H1 (cell line): ENCODE results near the gene KRTAP29-1. TPM values are rescaled to one million over a fixed set of nuclear protein-coding genes. Genes with fewer than 3 reads are reported as not detected.

Experiments used
- CTCF ChIA-PET: fragments of 300-600 bp; sonication (Branson Sonifier 250); formaldehyde crosslinking; loops from one replicate; lab custom pipeline; 2021; ENCODE audit not compliant: partially characterized antibody; lab: Charles Lee
- POLR2A ChIA-PET: fragments of 300-600 bp; sonication (Branson Sonifier 250); formaldehyde crosslinking; loops from one replicate; lab custom pipeline; 2021; ENCODE audit warnings: inconsistent platforms; ENCODE audit not compliant: partially characterized antibody; lab: Charles Lee
- DNase-seq, 2 experiments: peaks; one replicate each; pipeline versions ENCODE4 v3.0.0 to v3.0.0-alpha.2; 2010 to 2022; ENCODE audit warnings: low spot score in 2 of 2, low read depth in 1 of 2, mixed read lengths in 1 of 2
- FAIRE-seq: peaks from 2 replicates; lab custom pipeline; 2011; peaks lifted over from hg19 to GRCh38; lab: Jason Lieb, UNC
- H2AFZ ChIP-seq: 2 replicates; pipeline ENCODE4 v1.8.1; 2012; ENCODE audit warnings: low read length, inconsistent platforms
- H2AK5ac ChIP-seq: 2 replicates; pipeline ENCODE4 v1.6.1; 2013; ENCODE audit warnings: low read depth, low read length
- H2BK120ac ChIP-seq: replicated peaks from 2 replicates; pipeline ENCODE3; 2013; ENCODE audit warnings: low read depth, low read length, inconsistent platforms
- H2BK12ac ChIP-seq: 2 replicates; pipeline ENCODE4 v1.6.1; 2013; ENCODE audit warnings: low read depth, low read length
- H2BK15ac ChIP-seq: 2 replicates; pipeline ENCODE4 v1.6.1; 2013; ENCODE audit warnings: low read length
- H2BK20ac ChIP-seq: 2 replicates; pipeline ENCODE4 v1.6.1; 2013; ENCODE audit warnings: low read length
- H2BK5ac ChIP-seq: 2 replicates; pipeline ENCODE4 v1.6.1; 2013; ENCODE audit warnings: low read depth, low read length
- H3K14ac ChIP-seq: 2 replicates; pipeline ENCODE4 v1.6.1; 2013; ENCODE audit warnings: inconsistent platforms; ENCODE audit not compliant: insufficient read length
- H3K18ac ChIP-seq: 2 replicates; pipeline ENCODE4 v1.6.1; 2013; ENCODE audit warnings: low read length; ENCODE audit errors: extremely low read depth
- H3K23ac ChIP-seq: 2 replicates; pipeline ENCODE4 v1.6.1; 2013; ENCODE audit warnings: inconsistent platforms; ENCODE audit not compliant: insufficient read length
- H3K23me2 ChIP-seq: 2 replicates; pipeline ENCODE4 v1.6.1; 2013; ENCODE audit warnings: low read depth, low read length
- H3K27ac ChIP-seq: 2 replicates; pipeline ENCODE4 v1.6.1; 2011; ENCODE audit warnings: low read depth, low read length, inconsistent platforms
- H3K27me3 ChIP-seq, 4 experiments: replicated peaks in 1 of 4; 1 replicate in 1 of 4; 2 replicates in 3 of 4; pipeline versions ENCODE4 v1.6.1 to v1.8.1; 2011 to 2013; ENCODE audit warnings: low read length in 3 of 4, mild to moderate bottlenecking in 3 of 4, inconsistent platforms in 2 of 4, mixed read lengths in 2 of 4, moderate library complexity in 1 of 4; ENCODE audit not compliant: control insufficient read depth in 3 of 4, insufficient read depth in 3 of 4; ENCODE audit errors: extremely low read depth in 1 of 4
- H3K36me3 ChIP-seq, 4 experiments: 2 replicates each; pipeline versions ENCODE4 v1.6.1 to v1.8.1; 2011 to 2013; ENCODE audit warnings: mild to moderate bottlenecking in 4 of 4, low read length in 3 of 4, moderate library complexity in 2 of 4, control low read depth in 1 of 4, inconsistent platforms in 1 of 4; ENCODE audit not compliant: insufficient read depth in 4 of 4, control insufficient read depth in 2 of 4
- H3K4ac ChIP-seq: replicated peaks from 2 replicates; pipeline ENCODE3; 2013; ENCODE audit warnings: low read length, low read depth, mixed read lengths, inconsistent platforms; ENCODE audit not compliant: insufficient read length
- H3K4me1 ChIP-seq, 4 experiments: replicated peaks in 1 of 4; 1 replicate in 1 of 4; 2 replicates in 3 of 4; pipeline versions ENCODE4 v1.6.1 to v1.8.1; 2011 to 2013; ENCODE audit warnings: low read length in 3 of 4, inconsistent platforms in 2 of 4, mixed read lengths in 1 of 4; ENCODE audit not compliant: insufficient read depth in 4 of 4, control insufficient read depth in 3 of 4
- H3K4me2 ChIP-seq, 2 experiments: 2 replicates each; pipeline versions ENCODE4 v1.6.1 to v1.8.1; 2011 to 2013; ENCODE audit warnings: low read depth in 2 of 2, low read length in 2 of 2, control low read depth in 1 of 2, inconsistent platforms in 1 of 2, mild to moderate bottlenecking in 1 of 2; ENCODE audit not compliant: insufficient read depth in 1 of 2
- H3K4me3 ChIP-seq, 4 experiments: fragments of 200-600, 300-600 bp in 1 of 4; sonication (generic), shearing (Covaris generic), sonication (Bioruptor Twin) in 1 of 4; 2 replicates each; pipeline versions ENCODE4 v1.5.1 to v1.8.1; 2011 to 2016; ENCODE audit warnings: low read length in 4 of 4, low read depth in 3 of 4, control low read depth in 2 of 4, inconsistent platforms in 2 of 4, mild to moderate bottlenecking in 2 of 4, mixed read lengths in 1 of 4, moderate library complexity in 1 of 4; ENCODE audit not compliant: insufficient read depth in 2 of 4; ENCODE audit errors: extremely low read depth in 1 of 4
- H3K56ac ChIP-seq: replicated peaks from 2 replicates; pipeline ENCODE3; 2013; ENCODE audit warnings: low read depth, mild to moderate bottlenecking, mixed read lengths, low read length, inconsistent platforms; ENCODE audit not compliant: insufficient read length
- H3K79me1 ChIP-seq: 2 replicates; pipeline ENCODE4 v1.6.1; 2013; ENCODE audit warnings: low read depth, low read length, control low read depth
- H3K79me2 ChIP-seq, 2 experiments: 2 replicates each; pipeline versions ENCODE4 v1.6.1 to v1.8.1; 2012 to 2013; ENCODE audit warnings: low read length in 2 of 2, mild to moderate bottlenecking in 2 of 2, inconsistent platforms in 1 of 2; ENCODE audit not compliant: insufficient read depth in 2 of 2, control insufficient read depth in 1 of 2
- H3K9ac ChIP-seq, 4 experiments: replicated peaks in 1 of 4; 1 replicate in 1 of 4; 2 replicates in 3 of 4; pipeline versions ENCODE4 v1.6.1 to v1.8.1; 2011 to 2013; ENCODE audit warnings: low read depth in 3 of 4, low read length in 3 of 4, control low read depth in 2 of 4, mild to moderate bottlenecking in 2 of 4, moderate library complexity in 2 of 4, inconsistent platforms in 1 of 4; ENCODE audit errors: extremely low read depth in 1 of 4
- H3K9me3 ChIP-seq, 2 experiments: 2 replicates each; pipeline versions ENCODE4 v1.6.1 to v1.8.1; 2012 to 2013; ENCODE audit warnings: mild to moderate bottlenecking in 2 of 2, moderate library complexity in 2 of 2, control low read depth in 1 of 2, inconsistent platforms in 1 of 2, low read depth in 1 of 2, low read length in 1 of 2, mixed read lengths in 1 of 2; ENCODE audit not compliant: insufficient read depth in 2 of 2
- H4K20me1 ChIP-seq, 2 experiments: replicated peaks in 1 of 2; 2 replicates each; pipeline versions ENCODE3 to v1.8.1; 2011 to 2013; ENCODE audit warnings: inconsistent platforms in 2 of 2, low read length in 2 of 2, mild to moderate bottlenecking in 1 of 2; ENCODE audit not compliant: insufficient read depth in 2 of 2, control insufficient read depth in 1 of 2
- H4K5ac ChIP-seq: 2 replicates; pipeline ENCODE4 v1.6.1; 2013; ENCODE audit warnings: low read length, low read depth, mixed read lengths, inconsistent platforms; ENCODE audit not compliant: insufficient read length
- H4K8ac ChIP-seq: 2 replicates; pipeline ENCODE4 v1.8.0; 2013; ENCODE audit warnings: mild to moderate bottlenecking, moderate library complexity, low read length, inconsistent platforms; ENCODE audit not compliant: insufficient read depth; ENCODE audit errors: extremely low read depth
- H4K91ac ChIP-seq: replicated peaks from 2 replicates; pipeline ENCODE3; 2013; ENCODE audit warnings: low read length, mixed read lengths, inconsistent platforms; ENCODE audit not compliant: insufficient read length
- CBX5 ChIP-seq: fragments of 300-800, 300-1000 bp; sonication (generic); IDR thresholded peaks from 2 replicates; pipeline ENCODE4 v1.7.1; 2016; ENCODE audit warnings: antibody characterized with exemption, low read length, low read depth
- CTBP2 ChIP-seq: IDR thresholded peaks from 2 replicates; pipeline ENCODE4 v1.7.0; 2011; ENCODE audit warnings: borderline replicate concordance, mild to moderate bottlenecking, moderate library complexity, mixed read lengths, low read length; ENCODE audit not compliant: insufficient read depth, insufficient read length
- FOSL1 ChIP-seq: IDR thresholded peaks from 2 replicates; pipeline ENCODE4 v1.6.1; 2011; ENCODE audit warnings: mild to moderate bottlenecking, low read depth, low read length, moderate library complexity; ENCODE audit not compliant: insufficient read depth
- KDM5A ChIP-seq: fragments of 200-600 bp; IDR thresholded peaks from 2 replicates; pipeline ENCODE4 v1.7.1; 2012; ENCODE audit warnings: mild to moderate bottlenecking, low read length, inconsistent platforms, mixed read lengths
- NANOG ChIP-seq: IDR thresholded peaks from 2 replicates; pipeline ENCODE4 v1.6.1; 2011; ENCODE audit warnings: low read length, low read depth, mild to moderate bottlenecking, inconsistent platforms; ENCODE audit not compliant: insufficient read depth, poor library complexity, severe bottlenecking
- PHF8 ChIP-seq: fragments of 200-600 bp; sonication (generic); conservative IDR thresholded peaks from 2 replicates; pipeline ENCODE4 v1.7.1; 2012; ENCODE audit warnings: low read depth, mild to moderate bottlenecking, inconsistent platforms, low read length, moderate library complexity
- POLR2AphosphoS5 ChIP-seq: IDR thresholded peaks from 2 replicates; pipeline ENCODE4 v1.6.1; 2011; ENCODE audit warnings: low read depth, low read length
- RAD21 ChIP-seq, 2 experiments: IDR thresholded peaks in 1 of 2; conservative IDR thresholded peaks in 1 of 2; 2 replicates each; pipeline ENCODE4 v1.6.1; 2011; ENCODE audit warnings: low read depth in 2 of 2, low read length in 2 of 2, improper control_type of control experiment in 1 of 2, inconsistent platforms in 1 of 2, mild to moderate bottlenecking in 1 of 2, moderate library complexity in 1 of 2
- RFX5 ChIP-seq: IDR thresholded peaks from 2 replicates; pipeline ENCODE4 v1.6.1; 2011; ENCODE audit warnings: low read depth, low read length, improper control_type of control experiment, borderline replicate concordance
- SIN3A ChIP-seq, 2 experiments: IDR thresholded peaks in 1 of 2; conservative IDR thresholded peaks in 1 of 2; 2 replicates each; pipeline ENCODE4 v1.6.1; 2011 to 2012; ENCODE audit warnings: low read length in 2 of 2, improper control_type of control experiment in 1 of 2, low read depth in 1 of 2, mild to moderate bottlenecking in 1 of 2
- SIX5 ChIP-seq: IDR thresholded peaks from 2 replicates; pipeline ENCODE4 v1.6.1; 2011; ENCODE audit warnings: mild to moderate bottlenecking, low read depth, low read length
- SRF ChIP-seq: IDR thresholded peaks from 2 replicates; pipeline ENCODE4 v1.6.1; 2011; ENCODE audit warnings: mild to moderate bottlenecking, low read depth, low read length, moderate library complexity
- TAF7 ChIP-seq: optimal IDR thresholded peaks from 2 replicates; pipeline ENCODE3; 2011; ENCODE audit warnings: low read depth, mild to moderate bottlenecking, inconsistent platforms, low read length, moderate library complexity, borderline replicate concordance
- TCF12 ChIP-seq: IDR thresholded peaks from 2 replicates; pipeline ENCODE4 v1.6.1; 2011; ENCODE audit warnings: low read depth, mild to moderate bottlenecking, low read length
- WGBS, 2 experiments: shearing (Covaris generic) in 1 of 2; methylation state at CpG; one replicate each; pipeline versions ENCODE4 v1.1.6 to v1.1.7; 2013 to 2015; ENCODE audit warnings: low lambda C conversion rate in 2 of 2, mixed read lengths in 2 of 2, inconsistent platforms in 1 of 2, low coverage in 1 of 2, missing lambda C conversion rate in 1 of 2; ENCODE audit not compliant: insufficient replicate concordance in 2 of 2, insufficient coverage in 1 of 2, insufficient read length in 1 of 2; ENCODE audit errors: extremely low coverage in 1 of 2, missing lambda C conversion rate in 1 of 2; 5-methylcytosine and 5-hydroxymethylcytosine counted together
- polyA plus RNA-seq, 7 experiments: library from polyadenylated mRNA; depleted of rRNA in 3 of 7; stranded (reverse) in 5 of 7; unstranded in 2 of 7; fragments of >200 nt in 5 of 7; fragments of 200-250 nt in 2 of 7; gene quantifications; 1 replicate in 5 of 7; 2 replicates in 1 of 7; 4 replicates in 1 of 7; pipeline versions ENCODE4 v1.2.1 to v1.2.3, GENCODE V29; 2011 to 2013; ENCODE audit warnings: missing spikeins in 2 of 7, mixed read lengths in 2 of 7
- total RNA-seq: library from RNA; stranded (reverse); fragmentation: NEBNext Ultra II Directional; extraction: Animal tissue kit (Norgen Biotek cat#: 25700); gene quantifications from 2 replicates; pipeline ENCODE4 v1.2.1, GENCODE V29; 2021

The KRTAP29-1 gene
- total and polyA plus RNA-seq, 2 of the 8 experiments (the other 6 are each of a cell fraction or from before 2014, with no cell fraction given) = not detected

DNA sequence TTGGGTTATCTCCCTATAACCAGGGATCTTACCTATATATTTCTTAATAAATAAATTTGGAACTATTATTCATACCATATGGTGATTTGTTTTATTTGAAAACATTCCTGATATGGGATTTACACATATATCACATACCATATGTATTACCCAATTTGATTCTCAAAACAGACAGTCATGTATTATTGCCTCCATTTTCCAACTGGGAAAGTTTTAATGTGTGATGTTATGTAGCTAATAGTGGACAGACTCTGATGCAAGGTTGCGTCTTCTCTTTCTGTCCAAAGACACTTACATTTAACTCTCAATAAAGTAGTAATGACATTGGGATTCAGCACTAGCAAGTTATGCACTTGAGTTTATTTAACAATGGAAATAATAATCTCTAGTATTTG lies 46.4 kb downstream of the KRTAP29-1 start:
- H3K23me2 ChIP-seq = no peaks in the 10 kb centered on the region; the same call in 1 of the 2 replicates
- H3K4me1 ChIP-seq = no peaks in the 10 kb centered on the region; a peak in 1 of 7 replicates
- H3K14ac ChIP-seq = no peak overlapping the region
- no peak overlapping the region for H4K8ac ChIP-seq
- no peak overlapping the region for H2AFZ ChIP-seq
- H4K20me1 ChIP-seq = no peaks in the 10 kb centered on the region
- H3K36me3 ChIP-seq = no peaks in the 10 kb centered on the region
- no peak for DNase-seq
- H3K79me1 ChIP-seq = no peaks in the 10 kb centered on the region
- 100% methylated on average over 1 of the region's 1 CpG; no CpG with 5 or more reads in 1 of the 2 experiments for WGBS, 2 experiments
- no peak overlapping the region for H2BK15ac ChIP-seq
- no peak for FAIRE-seq
- H3K4me3 ChIP-seq = no peak overlapping the region
- H2AK5ac ChIP-seq = no peak overlapping the region
- no peak overlapping the region for H3K56ac ChIP-seq
- no peak overlapping the region for H2BK20ac ChIP-seq
- no peaks in the 10 kb centered on the region; a peak in 1 of 7 replicates for H3K27me3 ChIP-seq
- ChIA-PET CTCF (no interaction called here), POLR2A (no interaction called here)
- no peak overlapping the region for H2BK5ac ChIP-seq
- H4K5ac ChIP-seq = no peak overlapping the region
- no peak overlapping the region for H3K4me2 ChIP-seq
- no peaks in the 10 kb centered on the region for H3K79me2 ChIP-seq
- H2BK120ac ChIP-seq = no peak overlapping the region
- no peak overlapping the region for H3K9ac ChIP-seq
- H4K91ac ChIP-seq = no peak overlapping the region
- no peaks in the 10 kb centered on the region for H3K9me3 ChIP-seq
- H3K4ac ChIP-seq = no peak overlapping the region
- no peak overlapping the region for H3K18ac ChIP-seq
- no peak overlapping the region for H2BK12ac ChIP-seq
- no peak overlapping the region for H3K27ac ChIP-seq
- no peak overlapping the region for H3K23ac ChIP-seq
- TF ChIP-seq FOSL1 = no peak
- TF ChIP-seq CBX5 = no peak
- TF ChIP-seq TCF12 = no peak
- TF ChIP-seq RAD21 (IDR thresholded peaks at IDR 0.05 in 1 of 2, conservative IDR thresholded peaks at IDR 0.05 in 1 of 2; ENCODE audit: low read depth in 2 of 2, low read length in 2 of 2) = no peak
- TF ChIP-seq POLR2AphosphoS5 = no peak
- no peak for TF ChIP-seq PHF8
- no peak for TF ChIP-seq TAF7
- TF ChIP-seq CTBP2 = no peak
- TF ChIP-seq RFX5 = no peak
- no peak for TF ChIP-seq NANOG
- no peak for TF ChIP-seq SIN3A (conservative IDR thresholded peaks at IDR 0.05 in 1 of 2, IDR thresholded peaks at IDR 0.05 in 1 of 2; ENCODE audit: low read depth in 1 of 2, low read length in 2 of 2)
- no peak for TF ChIP-seq KDM5A
- no peak for TF ChIP-seq SIX5
- TF ChIP-seq SRF = no peak
